ENCODE results near the gene SORCS2. TPM values are rescaled to one million over a fixed set of nuclear protein-coding genes. Genes with fewer than 3 reads are reported as not detected.

SORCS2 gene
- total and polyA plus RNA-seq, 2 of the 13 experiments (the other 11 are each of a cell fraction or from before 2014, with no cell fraction given): 0.82 to 1.0 TPM

DNA sequence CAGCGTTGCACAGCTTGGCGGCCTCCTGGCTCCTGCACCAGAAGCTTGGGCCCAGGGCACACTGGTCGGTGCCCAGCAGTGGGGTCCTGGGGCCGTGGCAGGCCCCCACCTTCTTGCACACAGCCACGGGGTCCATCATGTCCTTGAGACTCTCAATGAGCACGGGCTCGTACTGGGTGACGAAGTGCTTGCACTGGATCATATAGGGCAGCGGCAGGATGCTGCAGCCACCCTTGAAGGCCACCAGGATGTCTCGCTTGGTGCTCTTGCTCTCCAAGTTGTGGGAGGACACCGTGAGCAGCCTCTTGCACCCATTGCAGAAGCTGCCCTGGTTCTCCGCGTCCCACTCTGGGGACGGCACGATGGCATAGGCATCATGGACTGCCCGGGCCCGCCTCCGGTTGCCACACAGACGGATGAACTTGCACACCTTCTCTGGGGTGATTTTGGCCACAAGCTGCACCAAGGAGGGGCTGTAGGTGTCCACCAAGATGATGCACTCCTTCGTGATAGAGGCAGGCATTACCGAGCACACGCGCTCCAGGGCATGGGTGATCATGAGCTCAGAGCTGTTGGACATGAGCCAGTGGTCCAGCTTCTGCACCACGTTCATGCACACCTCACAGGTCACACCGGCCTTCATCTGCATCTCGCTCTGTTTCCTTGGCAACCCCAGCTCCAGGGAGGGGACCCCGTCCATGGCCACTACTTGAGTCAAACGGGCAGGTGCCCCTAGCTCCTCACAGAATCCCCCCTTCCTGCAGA, 241.2 kb downstream of the SORCS2 start:
- no peaks in the 10 kb centered on the region for H3K9me3 ChIP-seq (ENCODE audit: low read length)
- H3K4me3 ChIP-seq (replicated peaks in 1 of 3; ENCODE audit: insufficient read depth in 1 of 3, low read depth in 2 of 3, low read length in 3 of 3): no peak overlapping the region
- H3K79me2 ChIP-seq (ENCODE audit: insufficient read depth, low read length): no peaks in the 10 kb centered on the region
- no TSS peak for BruUV-seq (replicated peaks)
- H3K27ac ChIP-seq (ENCODE audit: extremely low read length, insufficient read depth, low read length): no peak overlapping the region
- FAIRE-seq (no peak), ATAC-seq (no peak), DNase-seq (ENCODE audit: low spot score) (no peak)
- intact Hi-C loops (cut with micrococcal nuclease; ENCODE audit: unreplicated experiment): no loop called here
- H3K4me1 ChIP-seq (ENCODE audit: insufficient read depth, low read length): peaks cover 24% of the 10 kb centered on the region
- 68% methylated on average over 17 of the region's 28 CpGs for WGBS (ENCODE audit: low lambda C conversion rate)
- in situ Hi-C loops (cut with HindIII; ENCODE audit: extremely low pct_ligation_motif_present, low pct_unique_long_range_greater_than_20kb): no loop called here
- no peaks in the 10 kb centered on the region for H3K36me3 ChIP-seq (replicated peaks in 1 of 2; ENCODE audit: control insufficient read depth in 1 of 2, insufficient read depth in 2 of 2, low read length in 2 of 2)
- ChIA-PET CTCF (ENCODE audit: low intra/inter-chr PET ratio, low total read pairs) (no interaction called here), POLR2A (no interaction called here)
- no peak overlapping the region for H3K4me2 ChIP-seq (ENCODE audit: low read depth, low read length)
- H3K9ac ChIP-seq (ENCODE audit: insufficient read depth, low read depth, low read length): no peak overlapping the region
- no peak overlapping the region for H2AFZ ChIP-seq (ENCODE audit: low read length)
- H4K20me1 ChIP-seq (ENCODE audit: insufficient read depth, low read length): no peaks in the 10 kb centered on the region
- peaks cover 4 to 40% of the 10 kb centered on the region in 2 experiments; a peak in 3 of 5 replicates for H3K27me3 ChIP-seq (ENCODE audit: control insufficient read depth in 1 of 2, insufficient read depth in 2 of 2, low read length in 2 of 2)
- TF ChIP-seq TRIM24 (CRISPR knock-in tag; IDR thresholded peaks at IDR 0.05) (no peak), ONECUT2 (CRISPR knock-in tag; IDR thresholded peaks at IDR 0.05) (no peak), MTA1 (CRISPR knock-in tag; IDR thresholded peaks at IDR 0.05; ENCODE audit: borderline replicate concordance) (no peak), GFI1 (CRISPR knock-in tag; IDR thresholded peaks at IDR 0.05; ENCODE audit: borderline replicate concordance) (no peak), ZNF564 (CRISPR knock-in tag; IDR thresholded peaks at IDR 0.05) (no peak), ZNF143 (CRISPR knock-in tag; IDR thresholded peaks at IDR 0.05) (no peak), MYNN (CRISPR knock-in tag; IDR thresholded peaks at IDR 0.05; ENCODE audit: low read depth) (no peak), ZNF563 (CRISPR knock-in tag; IDR thresholded peaks at IDR 0.05) (no peak), REPIN1 (CRISPR knock-in tag; IDR thresholded peaks at IDR 0.05; ENCODE audit: borderline replicate concordance, low read depth) (no peak)
- TF ChIP-seq, protein P1, sequence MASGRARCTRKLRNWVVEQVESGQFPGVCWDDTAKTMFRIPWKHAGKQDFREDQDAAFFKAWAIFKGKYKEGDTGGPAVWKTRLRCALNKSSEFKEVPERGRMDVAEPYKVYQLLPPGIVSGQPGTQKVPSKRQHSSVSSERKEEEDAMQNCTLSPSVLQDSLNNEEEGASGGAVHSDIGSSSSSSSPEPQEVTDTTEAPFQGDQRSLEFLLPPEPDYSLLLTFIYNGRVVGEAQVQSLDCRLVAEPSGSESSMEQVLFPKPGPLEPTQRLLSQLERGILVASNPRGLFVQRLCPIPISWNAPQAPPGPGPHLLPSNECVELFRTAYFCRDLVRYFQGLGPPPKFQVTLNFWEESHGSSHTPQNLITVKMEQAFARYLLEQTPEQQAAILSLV (CRISPR knock-in tag; IDR thresholded peaks at IDR 0.05; ENCODE audit: borderline replicate concordance): no peak
- TF ChIP-seq, protein P2, sequence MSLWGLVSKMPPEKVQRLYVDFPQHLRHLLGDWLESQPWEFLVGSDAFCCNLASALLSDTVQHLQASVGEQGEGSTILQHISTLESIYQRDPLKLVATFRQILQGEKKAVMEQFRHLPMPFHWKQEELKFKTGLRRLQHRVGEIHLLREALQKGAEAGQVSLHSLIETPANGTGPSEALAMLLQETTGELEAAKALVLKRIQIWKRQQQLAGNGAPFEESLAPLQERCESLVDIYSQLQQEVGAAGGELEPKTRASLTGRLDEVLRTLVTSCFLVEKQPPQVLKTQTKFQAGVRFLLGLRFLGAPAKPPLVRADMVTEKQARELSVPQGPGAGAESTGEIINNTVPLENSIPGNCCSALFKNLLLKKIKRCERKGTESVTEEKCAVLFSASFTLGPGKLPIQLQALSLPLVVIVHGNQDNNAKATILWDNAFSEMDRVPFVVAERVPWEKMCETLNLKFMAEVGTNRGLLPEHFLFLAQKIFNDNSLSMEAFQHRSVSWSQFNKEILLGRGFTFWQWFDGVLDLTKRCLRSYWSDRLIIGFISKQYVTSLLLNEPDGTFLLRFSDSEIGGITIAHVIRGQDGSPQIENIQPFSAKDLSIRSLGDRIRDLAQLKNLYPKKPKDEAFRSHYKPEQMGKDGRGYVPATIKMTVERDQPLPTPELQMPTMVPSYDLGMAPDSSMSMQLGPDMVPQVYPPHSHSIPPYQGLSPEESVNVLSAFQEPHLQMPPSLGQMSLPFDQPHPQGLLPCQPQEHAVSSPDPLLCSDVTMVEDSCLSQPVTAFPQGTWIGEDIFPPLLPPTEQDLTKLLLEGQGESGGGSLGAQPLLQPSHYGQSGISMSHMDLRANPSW (CRISPR knock-in tag; IDR thresholded peaks at IDR 0.05; ENCODE audit: borderline replicate concordance): no peak
- TF ChIP-seq, protein P3, sequence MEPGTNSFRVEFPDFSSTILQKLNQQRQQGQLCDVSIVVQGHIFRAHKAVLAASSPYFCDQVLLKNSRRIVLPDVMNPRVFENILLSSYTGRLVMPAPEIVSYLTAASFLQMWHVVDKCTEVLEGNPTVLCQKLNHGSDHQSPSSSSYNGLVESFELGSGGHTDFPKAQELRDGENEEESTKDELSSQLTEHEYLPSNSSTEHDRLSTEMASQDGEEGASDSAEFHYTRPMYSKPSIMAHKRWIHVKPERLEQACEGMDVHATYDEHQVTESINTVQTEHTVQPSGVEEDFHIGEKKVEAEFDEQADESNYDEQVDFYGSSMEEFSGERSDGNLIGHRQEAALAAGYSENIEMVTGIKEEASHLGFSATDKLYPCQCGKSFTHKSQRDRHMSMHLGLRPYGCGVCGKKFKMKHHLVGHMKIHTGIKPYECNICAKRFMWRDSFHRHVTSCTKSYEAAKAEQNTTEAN (CRISPR knock-in tag; conservative IDR thresholded peaks at IDR 0.05): no peak
- TF ChIP-seq, protein P4, sequence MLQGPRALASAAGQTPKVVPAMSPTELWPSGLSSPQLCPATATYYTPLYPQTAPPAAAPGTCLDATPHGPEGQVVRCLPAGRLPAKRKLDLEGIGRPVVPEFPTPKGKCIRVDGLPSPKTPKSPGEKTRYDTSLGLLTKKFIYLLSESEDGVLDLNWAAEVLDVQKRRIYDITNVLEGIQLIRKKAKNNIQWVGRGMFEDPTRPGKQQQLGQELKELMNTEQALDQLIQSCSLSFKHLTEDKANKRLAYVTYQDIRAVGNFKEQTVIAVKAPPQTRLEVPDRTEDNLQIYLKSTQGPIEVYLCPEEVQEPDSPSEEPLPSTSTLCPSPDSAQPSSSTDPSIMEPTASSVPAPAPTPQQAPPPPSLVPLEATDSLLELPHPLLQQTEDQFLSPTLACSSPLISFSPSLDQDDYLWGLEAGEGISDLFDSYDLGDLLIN (CRISPR knock-in tag; IDR thresholded peaks at IDR 0.05; ENCODE audit: borderline replicate concordance): no peak
- TF ChIP-seq, protein P5, sequence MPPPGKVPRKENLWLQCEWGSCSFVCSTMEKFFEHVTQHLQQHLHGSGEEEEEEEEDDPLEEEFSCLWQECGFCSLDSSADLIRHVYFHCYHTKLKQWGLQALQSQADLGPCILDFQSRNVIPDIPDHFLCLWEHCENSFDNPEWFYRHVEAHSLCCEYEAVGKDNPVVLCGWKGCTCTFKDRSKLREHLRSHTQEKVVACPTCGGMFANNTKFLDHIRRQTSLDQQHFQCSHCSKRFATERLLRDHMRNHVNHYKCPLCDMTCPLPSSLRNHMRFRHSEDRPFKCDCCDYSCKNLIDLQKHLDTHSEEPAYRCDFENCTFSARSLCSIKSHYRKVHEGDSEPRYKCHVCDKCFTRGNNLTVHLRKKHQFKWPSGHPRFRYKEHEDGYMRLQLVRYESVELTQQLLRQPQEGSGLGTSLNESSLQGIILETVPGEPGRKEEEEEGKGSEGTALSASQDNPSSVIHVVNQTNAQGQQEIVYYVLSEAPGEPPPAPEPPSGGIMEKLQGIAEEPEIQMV (CRISPR knock-in tag; IDR thresholded peaks at IDR 0.05; ENCODE audit: low read depth): no peak
